Stimulated activated CD4-positive, alpha-beta T cell treated with anti-CD3 and anti-CD28 coated beads, Interleukin-2, amount 100 ng/mL, for 24 hours (primary cell): ENCODE results near the gene TFRC.
"Not testable (repeated sequence)": the region's sequence is repeated elsewhere in the genome, so short reads cannot be mapped to it uniquely, and the experiment has no call there.

ENCODE experiments used
- DNase-seq, 2 donors: peaks; one replicate each; pipeline ENCODE4 v3.0.0-alpha.2; 2020

Gene TFRC

GRCh38 chr3:196002721-196003120 lies 79.2 kb downstream of the TFRC start:
- DNase-seq = not testable (repeated sequence)

DNA sequence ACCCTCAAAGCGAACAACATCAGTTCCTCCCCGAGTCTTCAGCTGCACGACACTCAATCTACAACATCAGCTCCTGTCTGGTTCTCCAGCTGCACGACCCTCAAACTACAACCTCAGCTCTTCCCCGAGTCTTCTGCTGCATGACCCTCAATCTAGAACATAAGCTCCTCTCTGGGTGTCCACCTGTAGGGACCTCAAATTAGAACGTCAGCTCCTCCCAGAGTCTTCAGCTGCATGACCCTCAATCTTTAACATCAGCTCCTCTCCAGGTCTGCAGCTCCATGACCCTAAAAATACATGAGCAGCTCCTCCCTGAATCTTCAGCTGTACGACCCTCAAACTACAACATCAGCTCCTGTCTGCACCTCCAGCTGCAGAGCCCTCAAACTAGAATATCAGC lies 80.7 kb downstream of the TFRC start:
- not testable (repeated sequence) for DNase-seq

DNA sequence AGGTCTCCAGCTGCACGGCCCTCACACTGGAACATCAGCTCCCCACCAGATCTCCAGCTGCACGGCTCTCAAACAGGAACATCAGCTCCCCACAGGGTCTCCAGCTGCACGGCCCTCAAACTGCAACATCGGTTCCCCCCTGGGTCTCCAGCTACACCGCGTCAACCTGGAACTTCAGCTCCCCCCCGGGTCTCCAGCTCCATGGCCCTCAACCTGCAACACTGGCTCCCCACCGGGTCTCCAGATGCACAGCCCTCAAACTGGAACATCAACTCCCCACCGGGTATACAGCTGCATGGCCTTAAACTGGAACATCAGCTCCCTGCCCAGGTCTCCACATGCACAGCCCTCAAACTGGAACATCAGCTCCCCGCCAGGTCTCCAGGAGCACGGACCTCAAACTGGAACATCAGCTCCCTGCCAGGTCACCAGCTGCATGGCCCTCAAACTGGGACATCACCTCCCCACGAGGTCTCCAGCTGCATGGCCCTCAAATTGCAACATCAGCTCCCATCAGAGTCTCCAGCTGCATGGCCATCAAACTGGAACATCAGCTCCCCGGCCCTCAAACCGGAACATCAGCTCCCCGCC lies 81.4 kb downstream of the TFRC start:
- DNase-seq = not testable (repeated sequence)

GRCh38 chr3:195999896-196000295 lies 82.0 kb downstream of the TFRC start:
- DNase-seq = no peak
